HG03064 (cell line): ENCODE results near the gene ARID2.

Experiments used
- ATAC-seq: cut with Tn5 transposase; IDR thresholded peaks from one replicate; pipeline ENCODE4 v1.9.1; 2021; ENCODE audit warnings: low read depth; ENCODE audit not compliant: unreplicated experiment

Gene ARID2

DNA sequence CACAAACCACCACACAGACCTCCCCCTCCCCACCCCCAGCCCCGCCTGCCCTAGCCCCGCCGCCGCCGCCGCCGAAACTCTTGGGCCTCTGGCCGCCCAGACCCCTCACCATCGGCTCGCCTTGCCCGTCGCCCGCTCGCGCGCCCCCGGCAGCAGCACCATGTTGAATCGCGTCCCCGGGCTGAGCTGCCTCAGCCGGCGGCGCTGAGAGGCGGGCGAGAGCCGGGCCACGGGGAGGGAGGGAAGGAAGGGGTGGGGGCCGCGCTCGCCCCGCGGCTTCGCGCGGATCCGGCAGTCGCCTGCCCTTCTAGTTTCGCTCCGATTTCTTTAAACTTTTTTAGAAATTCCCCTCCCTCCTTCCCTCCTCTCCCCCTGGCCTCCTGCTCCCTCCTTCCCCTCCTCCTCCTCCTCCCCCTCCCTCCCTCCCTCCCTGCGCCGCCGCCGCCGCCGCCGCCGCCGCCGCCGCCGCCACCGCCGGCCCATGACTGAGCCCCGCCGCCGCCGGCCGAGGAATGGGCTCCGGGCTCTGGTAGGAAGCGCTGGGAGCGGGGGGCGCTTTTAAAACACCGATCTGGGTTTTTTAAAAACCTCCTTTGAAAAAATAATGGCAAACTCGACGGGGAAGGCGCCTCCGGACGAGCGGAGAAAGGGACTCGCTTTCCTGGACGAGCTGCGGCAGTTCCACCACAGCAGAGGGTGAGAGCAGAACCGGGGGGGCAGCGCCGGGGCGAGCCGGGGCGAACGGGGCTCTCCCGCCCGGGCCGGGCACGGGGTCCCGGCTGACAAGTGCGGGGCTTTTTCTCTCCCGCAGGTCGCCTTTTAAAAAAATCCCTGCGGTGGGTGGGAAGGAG is at the start of gene ARID2:
TSS of gene ARID2 (plus strand) at position 474 of the 851 bp plus-strand sequence. CDS start at position 605, 131 bp downstream.
- ATAC-seq = peak; percentile 3

DNA sequence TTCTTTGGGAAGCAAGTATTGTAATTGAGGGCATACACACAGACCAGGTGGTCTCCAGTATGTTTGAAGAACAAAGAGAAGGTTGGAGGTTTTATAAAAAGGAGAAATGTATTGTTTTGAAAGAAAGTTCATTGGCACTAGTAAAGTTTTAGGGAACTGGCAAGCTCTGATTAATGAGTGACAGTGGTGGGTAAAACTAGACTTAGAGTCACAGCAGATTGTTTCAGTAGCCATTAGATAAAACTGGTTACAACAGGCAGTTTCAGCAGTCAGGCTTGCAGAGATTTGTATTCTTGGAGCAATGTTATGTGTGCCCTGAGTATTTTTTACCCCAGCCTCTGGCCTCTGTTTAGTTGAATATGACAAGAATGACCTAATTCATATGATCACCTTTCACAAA is 49.1 kb upstream of the ARID2 start:
- ATAC-seq = no peak

DNA sequence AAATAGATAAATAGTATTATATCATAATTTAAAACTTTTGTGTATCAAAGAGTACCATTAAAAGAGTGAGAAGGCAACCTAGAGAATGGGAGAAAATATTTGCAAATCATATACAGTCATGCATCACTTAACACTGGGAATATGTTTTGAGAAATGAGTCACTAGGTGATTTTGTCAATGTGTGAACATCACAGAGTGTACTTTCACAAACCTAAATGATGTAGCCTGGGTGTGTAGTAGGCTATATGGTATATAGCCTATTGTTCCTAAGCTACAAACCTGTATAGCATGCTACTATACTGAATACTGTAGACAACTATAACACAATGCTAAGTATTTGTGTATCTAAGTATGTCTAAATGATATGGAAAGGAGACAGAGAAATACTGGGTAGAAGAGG is 48.0 kb upstream of the ARID2 start:
- no peak for ATAC-seq

- no peak for ATAC-seq
Observed at GRCh38 chr12:45685680-45686079, 43.8 kb upstream of the ARID2 start.

DNA sequence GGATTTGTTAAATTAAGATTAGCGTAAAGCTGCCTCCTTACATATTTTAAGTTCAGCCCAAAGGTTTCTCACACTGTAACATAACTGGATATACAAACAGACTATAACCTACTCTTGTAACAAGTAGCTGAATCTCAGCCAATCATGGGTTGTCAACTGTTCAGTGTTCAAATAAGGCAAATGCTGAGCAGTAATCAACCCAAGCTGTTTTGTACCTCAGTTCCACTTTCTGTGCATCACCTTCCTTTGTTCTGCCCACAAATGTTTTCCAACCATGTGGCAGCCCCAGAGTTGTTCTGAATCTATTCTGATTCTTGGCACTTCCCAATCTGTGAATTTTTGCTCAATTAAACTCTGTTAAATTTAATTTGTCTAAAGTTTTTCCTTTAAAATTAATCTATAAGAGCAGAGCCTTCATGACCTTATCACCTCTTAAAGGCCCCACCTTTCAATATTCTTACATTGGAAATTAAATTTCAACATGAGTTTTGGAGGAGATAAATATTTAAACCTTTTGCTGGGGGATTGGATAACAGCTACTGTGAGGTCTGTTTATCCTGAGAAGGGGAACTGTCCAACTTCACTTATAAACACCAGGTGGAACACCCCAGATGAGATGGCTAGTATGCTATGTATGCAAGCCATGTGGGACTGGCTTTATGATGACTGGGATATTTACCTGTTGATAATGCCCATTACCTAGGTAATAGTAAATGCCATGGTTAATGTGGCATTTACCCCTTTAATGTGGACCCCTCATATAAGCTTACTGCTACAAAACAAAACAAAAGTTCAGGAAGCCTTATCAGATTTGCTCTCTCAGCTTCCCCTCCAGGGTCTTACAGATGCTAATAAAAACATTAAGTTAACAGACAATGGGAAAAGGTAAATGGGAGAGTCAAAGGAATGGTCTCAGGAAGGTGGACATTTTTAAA is 42.2 kb upstream of the ARID2 start:
- no peak for ATAC-seq

DNA sequence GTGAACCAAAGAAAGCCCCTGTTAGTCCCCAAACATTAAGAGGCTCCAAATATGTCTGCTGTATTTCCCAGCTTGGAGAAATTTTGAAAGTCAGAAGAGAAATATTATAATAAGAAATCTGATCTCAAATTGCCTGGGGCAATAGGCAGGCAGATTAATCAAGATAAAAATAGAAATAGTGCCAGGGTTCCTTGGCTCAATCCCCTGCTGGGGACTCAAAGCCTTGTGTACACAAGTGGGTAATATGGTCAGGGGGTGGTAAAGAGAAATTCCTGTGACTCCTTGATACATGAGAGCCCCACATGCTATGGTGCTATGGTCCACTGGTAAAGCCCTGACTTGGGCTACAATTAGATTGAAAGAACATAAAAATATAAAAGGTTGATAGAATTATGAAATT is 41.3 kb upstream of the ARID2 start:
- ATAC-seq = no peak

- ATAC-seq = no peak
Observed at GRCh38 chr12:45695035-45695434, 34.5 kb upstream of the ARID2 start.

DNA sequence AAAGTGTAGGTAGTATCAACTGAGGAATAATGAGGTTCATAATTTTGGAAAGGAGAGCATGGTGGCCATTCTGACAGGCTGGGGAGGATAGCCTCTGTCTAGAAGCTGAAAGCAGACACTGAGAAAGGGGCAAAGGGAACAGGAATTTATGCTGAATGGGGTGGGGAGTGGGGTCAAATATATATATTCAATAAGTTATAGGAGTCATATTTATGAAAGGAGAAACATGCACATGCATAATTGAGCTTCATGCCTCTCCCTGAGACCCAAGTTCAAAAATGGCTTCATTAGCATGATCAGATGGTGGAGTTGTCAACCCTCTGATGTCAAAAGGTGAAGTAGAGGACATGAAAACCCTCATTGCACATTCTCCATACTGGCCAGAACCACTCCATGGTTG is 33.9 kb upstream of the ARID2 start:
- ATAC-seq = no peak

GRCh38 chr12:45696049-45696448 is 33.5 kb upstream of the ARID2 start:
- ATAC-seq = no peak

DNA sequence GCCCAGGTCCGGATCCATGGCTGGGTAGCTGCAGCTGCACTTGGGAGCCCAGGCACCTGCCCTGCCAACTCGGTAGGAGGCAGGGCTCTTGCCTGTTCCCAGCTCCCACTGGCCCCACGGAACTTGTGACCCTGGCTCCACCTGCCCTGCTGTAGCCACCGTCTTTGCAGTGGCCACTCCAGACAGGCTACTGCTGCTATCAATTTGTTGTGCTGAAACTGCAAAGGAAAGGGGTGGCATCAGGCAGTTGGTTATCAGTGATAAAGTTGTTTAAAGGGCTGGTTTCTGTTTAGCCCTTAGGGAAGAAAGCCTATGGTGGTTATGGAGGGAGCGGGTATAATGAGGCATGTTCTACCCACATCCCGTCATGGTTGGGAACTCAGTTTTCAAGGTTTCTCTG is 32.1 kb upstream of the ARID2 start:
- ATAC-seq = no peak

DNA sequence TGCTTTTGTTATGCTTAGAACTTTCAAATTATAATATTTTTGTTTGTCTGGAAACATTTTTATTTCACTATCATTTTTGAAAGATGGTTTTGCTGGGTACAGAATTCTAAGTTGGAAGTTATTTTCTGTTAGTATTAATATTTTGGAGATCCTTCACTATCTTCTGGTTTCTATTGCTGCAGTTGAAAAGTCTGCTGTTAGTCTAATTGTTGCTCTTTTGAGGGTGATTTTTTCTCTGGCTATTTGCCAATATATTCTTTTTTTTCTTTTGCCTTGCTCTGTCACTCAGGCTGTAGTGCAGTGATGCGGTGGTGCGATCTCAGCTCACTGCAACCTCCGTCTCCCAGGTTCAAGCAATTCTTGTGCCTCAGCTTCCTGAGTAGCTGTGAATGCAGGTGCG is 28.2 kb upstream of the ARID2 start:
- ATAC-seq = no peak

DNA sequence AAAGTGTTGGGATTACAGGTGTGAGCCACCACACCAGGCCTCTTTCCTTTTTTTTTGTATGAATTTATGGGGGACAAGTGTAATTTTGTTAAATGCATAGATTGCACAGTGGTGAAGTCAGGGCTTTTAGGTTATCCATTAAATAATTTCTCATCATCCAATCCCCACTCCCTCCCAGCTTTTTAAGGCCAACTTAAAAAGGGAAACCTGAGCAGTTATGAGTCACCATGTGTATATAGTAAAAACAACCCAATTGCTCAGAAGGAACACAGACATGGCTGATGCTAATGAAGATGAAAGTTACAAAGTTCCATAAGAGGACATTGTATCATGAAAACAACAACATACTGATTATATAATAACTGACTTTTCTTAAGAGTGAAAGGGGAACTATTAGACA is 25.6 kb upstream of the ARID2 start:
- no peak for ATAC-seq

GRCh38 chr12:45704968-45705367 is 24.5 kb upstream of the ARID2 start:
- no peak for ATAC-seq

DNA sequence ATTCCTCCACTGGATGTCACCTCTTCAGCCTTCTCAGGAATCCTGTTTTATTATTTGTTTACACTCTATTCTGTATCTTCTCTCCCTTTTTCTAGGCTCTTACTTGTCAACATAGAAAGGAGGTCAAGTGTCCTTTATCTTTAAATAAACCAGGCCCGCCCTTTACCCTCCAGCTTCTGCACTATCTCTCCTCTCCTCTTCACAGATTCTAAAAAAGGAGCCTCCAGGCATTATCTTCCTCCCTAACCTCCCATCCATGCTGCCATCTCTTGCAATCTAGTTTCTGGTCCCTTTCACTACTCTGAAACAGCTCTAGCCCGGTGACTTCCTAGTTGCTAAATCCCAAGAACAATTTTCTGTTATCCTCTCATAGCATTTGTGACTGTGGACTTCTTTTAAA is 24.1 kb upstream of the ARID2 start:
- ATAC-seq = no peak

DNA sequence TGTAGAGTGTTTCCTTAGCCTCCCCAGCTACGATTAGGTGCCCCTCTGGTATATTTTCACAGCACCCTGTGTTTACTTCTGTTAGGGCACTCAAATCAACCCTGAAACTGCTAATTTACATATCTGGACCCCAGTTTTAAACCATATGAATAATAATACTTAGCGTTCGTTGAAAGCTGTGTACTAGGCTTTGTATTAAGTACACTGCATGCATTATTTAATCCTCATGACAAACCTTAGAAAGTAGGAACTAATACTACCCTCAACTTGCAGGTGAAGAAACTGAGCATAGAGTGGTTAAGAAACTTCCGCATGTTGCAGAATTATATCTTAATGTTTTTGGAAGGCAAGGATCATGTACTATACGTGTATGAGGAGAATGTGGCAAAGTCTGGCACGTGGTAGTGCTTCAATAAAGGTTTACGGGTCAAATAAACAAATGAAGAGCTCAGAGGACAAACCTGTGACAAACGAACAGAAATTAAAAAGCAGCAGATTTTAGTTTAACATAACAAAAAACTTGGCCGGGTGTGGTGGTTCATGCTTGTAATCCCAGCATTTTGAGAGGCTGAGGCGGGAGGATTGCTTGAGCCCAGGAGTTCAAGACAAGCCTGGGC is 22.2 kb upstream of the ARID2 start:
- no peak for ATAC-seq

DNA sequence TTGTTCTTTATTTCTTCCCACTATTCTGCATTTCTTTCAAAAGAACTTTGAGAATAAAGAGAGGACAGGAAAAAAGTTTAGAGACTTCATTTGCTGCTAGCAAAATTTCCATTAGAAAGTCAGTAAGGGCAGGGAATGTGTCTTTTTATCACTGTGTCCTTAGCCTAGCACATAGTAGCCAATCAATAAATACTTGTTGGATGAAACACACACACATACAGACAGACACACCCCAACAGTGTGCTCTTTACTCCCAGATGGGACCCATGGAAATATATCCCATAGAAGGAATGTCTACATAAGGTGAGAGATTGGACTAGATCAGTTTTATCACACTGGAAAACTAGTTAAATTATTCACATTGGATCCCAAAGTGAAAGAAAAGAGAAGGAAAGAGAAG is 21.1 kb upstream of the ARID2 start:
- ATAC-seq = no peak

DNA sequence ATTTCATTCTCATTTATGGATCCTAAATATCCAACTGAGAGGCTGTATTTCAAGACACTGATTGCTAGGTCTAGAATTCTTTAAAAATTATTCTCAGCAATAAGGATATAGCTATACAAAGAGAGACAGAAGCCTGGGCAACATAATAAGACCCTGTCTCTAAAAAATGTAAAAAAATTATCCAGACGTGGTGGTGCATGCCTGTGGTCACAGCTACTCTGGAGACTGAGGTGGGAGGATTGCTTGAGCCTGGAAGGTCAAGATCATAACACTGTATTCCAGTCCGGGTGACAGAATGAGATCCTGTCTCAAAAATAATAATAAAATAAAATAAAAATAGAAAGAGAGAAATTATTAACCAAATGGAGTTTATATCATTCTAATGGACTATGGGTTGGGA is 20.6 kb upstream of the ARID2 start:
- ATAC-seq = no peak

DNA sequence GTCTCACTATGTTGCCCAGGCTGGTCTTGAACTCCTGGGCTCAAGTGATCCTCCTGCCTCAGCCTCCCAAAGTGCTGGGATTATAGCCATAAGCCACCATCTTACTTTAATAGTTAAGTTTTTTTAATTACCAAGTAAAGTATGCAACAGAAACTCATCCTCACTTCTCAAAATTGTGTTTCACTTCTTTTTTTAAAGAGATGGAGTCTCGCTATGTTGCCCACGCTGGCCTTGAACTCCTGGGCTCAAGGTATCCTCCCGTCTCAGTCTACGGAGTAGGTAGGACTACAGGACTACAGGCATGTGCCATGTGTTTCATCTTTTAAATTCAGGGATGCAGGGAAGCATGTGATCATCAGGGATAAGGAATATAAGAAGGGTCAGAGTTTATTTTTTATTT is 17.2 kb upstream of the ARID2 start:
- ATAC-seq = no peak

DNA sequence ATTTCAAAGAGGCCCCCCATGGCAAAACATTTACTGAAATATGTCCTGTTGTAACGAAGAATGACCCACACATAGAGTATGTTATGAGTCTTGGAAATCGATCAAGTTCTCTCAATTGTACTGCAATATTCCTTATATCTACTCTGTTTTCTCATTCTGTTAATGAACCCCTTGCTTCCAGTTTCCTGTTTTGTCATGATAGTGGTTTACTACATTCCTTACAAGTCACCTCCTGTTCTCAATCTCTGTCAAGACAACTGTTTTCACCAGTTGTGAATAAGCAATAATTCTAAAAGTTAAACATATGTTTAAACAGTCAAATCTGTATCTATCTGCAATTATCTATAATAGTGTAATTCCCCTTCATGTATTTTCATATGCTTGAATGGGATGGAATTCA is 16.4 kb upstream of the ARID2 start:
- no peak for ATAC-seq

DNA sequence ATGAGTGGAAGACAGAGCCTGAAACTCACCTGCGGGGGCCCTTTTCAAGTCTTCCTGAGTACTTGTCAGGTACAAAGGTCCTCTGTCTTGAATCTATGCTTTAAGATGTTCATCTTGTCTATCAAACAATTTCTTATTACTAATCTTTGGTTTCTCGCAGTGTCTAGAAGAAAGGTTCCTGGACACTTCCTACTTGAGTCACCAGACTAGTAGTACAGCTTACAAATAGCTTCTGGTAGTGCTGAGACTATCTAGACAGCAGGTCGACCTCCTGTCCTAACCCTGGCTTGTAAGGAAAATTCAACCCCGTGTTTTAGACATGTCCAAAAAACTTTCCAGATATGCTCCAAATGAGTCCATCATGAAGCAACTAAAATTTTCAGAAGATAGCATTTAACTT is 11.2 kb upstream of the ARID2 start:
- no peak for ATAC-seq

DNA sequence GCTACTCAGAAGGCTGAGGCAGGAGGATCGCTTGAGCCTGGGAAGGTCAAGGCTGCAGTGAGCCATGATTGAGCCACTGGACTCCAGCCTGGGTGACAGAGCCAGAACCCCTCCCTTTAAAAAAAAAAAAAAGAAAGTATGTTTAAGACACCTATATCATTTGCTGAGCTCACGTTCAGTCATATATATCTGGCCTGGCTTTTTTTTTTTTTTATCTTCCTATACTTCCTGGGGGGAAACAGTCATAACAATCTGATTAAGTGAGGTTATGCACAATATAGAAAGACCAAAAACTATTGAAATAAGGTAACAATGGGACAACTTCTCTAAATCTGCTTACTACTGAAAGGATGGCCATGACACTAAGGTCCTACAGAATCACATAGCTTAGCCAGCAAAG is 9.4 kb upstream of the ARID2 start:
- ATAC-seq = no peak
